SK-N-SH (cell line): Measurements from ENCODE around the gene KDSR. TPM values are rescaled to one million over a fixed set of nuclear protein-coding genes. Genes with fewer than 3 reads are reported as not detected.

Source experiments
- CTCF ChIA-PET: fragments of 300-600, 350-600 bp; formaldehyde crosslinking; extraction: SDS; loops from one replicate; lab custom pipeline; 2021; lab: Yijun Ruan, JAX
- POLR2A ChIA-PET: fragments of 350-600 bp; sonication (Branson Sonifier 250); formaldehyde crosslinking; extraction: SDS; loops from one replicate; lab custom pipeline; 2020; ENCODE audit warnings: antibody characterized with exemption, inconsistent platforms; lab: Yijun Ruan, JAX
- DNase-seq: peaks from one replicate; pipeline ENCODE4 v3.0.0; 2012
- H2AFZ ChIP-seq: fragments of 200-600 bp; sonication (generic); 2 replicates; pipeline ENCODE4 v1.8.1; 2016; ENCODE audit warnings: antibody characterized with exemption, mild to moderate bottlenecking, low read depth
- H3F3A ChIP-seq: fragments of 200-600 bp; sonication (generic); replicated peaks from 2 replicates; pipeline ENCODE3; 2016; ENCODE audit warnings: antibody characterized with exemption, mild to moderate bottlenecking; ENCODE audit not compliant: insufficient read depth
- H3K27ac ChIP-seq, 2 experiments: fragments of 200-500 bp in 1 of 2; fragments of 200-600 bp in 1 of 2; sonication (Bioruptor generic) in 1 of 2; sonication (generic), shearing (Covaris generic) in 1 of 2; 2 replicates each; pipeline versions ENCODE4 v1.5.1 to v1.6.1; 2014 to 2016; ENCODE audit warnings: low read depth in 2 of 2, inconsistent platforms in 1 of 2, low read length in 1 of 2, mild to moderate bottlenecking in 1 of 2, mixed read lengths in 1 of 2
- H3K27me3 ChIP-seq: fragments of 200-600 bp; sonication (generic), shearing (Covaris generic); 2 replicates; pipeline ENCODE4 v1.6.1; 2016; ENCODE audit warnings: mixed run types; ENCODE audit not compliant: insufficient read depth
- H3K36me3 ChIP-seq, 2 experiments: fragments of 200-500 bp in 1 of 2; fragments of 200-600 bp in 1 of 2; sonication (Bioruptor generic) in 1 of 2; sonication (generic) in 1 of 2; replicated peaks in 1 of 2; 2 replicates each; pipeline versions ENCODE3 to v1.5.1; 2014 to 2016; ENCODE audit warnings: low read length in 1 of 2, mild to moderate bottlenecking in 1 of 2; ENCODE audit not compliant: insufficient read depth in 2 of 2, control insufficient read depth in 1 of 2
- H3K4me1 ChIP-seq, 2 experiments: fragments of 200-500 bp in 1 of 2; fragments of 200-600 bp in 1 of 2; sonication (Bioruptor generic) in 1 of 2; sonication (generic), shearing (Covaris generic) in 1 of 2; 2 replicates each; pipeline versions ENCODE4 v1.5.1 to v1.6.1; 2014 to 2016; ENCODE audit warnings: low read depth in 1 of 2, low read length in 1 of 2, mixed run types in 1 of 2; ENCODE audit not compliant: insufficient read depth in 2 of 2, control insufficient read depth in 1 of 2
- H3K4me2 ChIP-seq: fragments of 200-600 bp; sonication (generic), shearing (Covaris generic); 2 replicates; pipeline ENCODE4 v1.6.1; 2017; ENCODE audit warnings: mixed run types
- H3K4me3 ChIP-seq, 2 experiments: fragments of 200-500 bp in 1 of 2; fragments of 200-600 bp in 1 of 2; sonication (Bioruptor generic) in 1 of 2; sonication (generic), shearing (Covaris generic) in 1 of 2; 2 replicates each; pipeline versions ENCODE4 v1.5.1 to v1.8.1; 2014 to 2016; ENCODE audit warnings: low read depth in 2 of 2, inconsistent platforms in 1 of 2, low read length in 1 of 2, mild to moderate bottlenecking in 1 of 2, mixed read lengths in 1 of 2, moderate library complexity in 1 of 2
- H3K79me2 ChIP-seq: fragments of 200-600 bp; sonication (generic); 2 replicates; pipeline ENCODE4 v1.8.1; 2017; ENCODE audit warnings: mild to moderate bottlenecking; ENCODE audit not compliant: insufficient read depth
- H3K9ac ChIP-seq: fragments of 200-600 bp; sonication (generic); 2 replicates; pipeline ENCODE4 v1.6.1; 2017; ENCODE audit warnings: mixed run types
- H3K9me2 ChIP-seq: fragments of 200-600 bp; sonication (generic); 2 replicates; pipeline ENCODE4 v1.6.1; 2017; ENCODE audit warnings: mixed run types
- H3K9me3 ChIP-seq: fragments of 200-600 bp; sonication (generic); 2 replicates; pipeline ENCODE4 v1.6.1; 2017; ENCODE audit warnings: mixed run types, mild to moderate bottlenecking, moderate library complexity
- H4K20me1 ChIP-seq: fragments of 200-600 bp; sonication (generic); 2 replicates; pipeline ENCODE4 v1.6.1; 2017; ENCODE audit warnings: mild to moderate bottlenecking, mixed run types; ENCODE audit not compliant: insufficient read depth
- CHD2 ChIP-seq: fragments of 150-350 bp; IDR thresholded peaks from 2 replicates; pipeline ENCODE4 v1.6.1; 2018; ENCODE audit warnings: low read length; ENCODE audit not compliant: partially characterized antibody
- EP300 ChIP-seq, 2 experiments: IDR thresholded peaks; 2 replicates each; pipeline versions ENCODE4 v1.4.0 to v1.6.1; 2012; ENCODE audit warnings: borderline replicate concordance in 1 of 2, low read depth in 1 of 2, low read length in 1 of 2
- FOSL2 ChIP-seq: IDR thresholded peaks from 2 replicates; pipeline ENCODE4 v1.4.0; 2012; ENCODE audit warnings: low read depth, mild to moderate bottlenecking, moderate library complexity, borderline replicate concordance
- FOXM1 ChIP-seq: IDR thresholded peaks from 2 replicates; pipeline ENCODE4 v1.4.0; 2012; ENCODE audit warnings: low read depth, mild to moderate bottlenecking
- JUND ChIP-seq: IDR thresholded peaks from 2 replicates; pipeline ENCODE4 v1.4.0; 2012
- MEF2A ChIP-seq: IDR thresholded peaks from 2 replicates; pipeline ENCODE4 v1.4.0; 2012; ENCODE audit warnings: low read depth, borderline replicate concordance
- NRF1 ChIP-seq: IDR thresholded peaks from 2 replicates; pipeline ENCODE4 v1.6.1; 2012; ENCODE audit warnings: low read depth, mild to moderate bottlenecking, low read length
- RAD21 ChIP-seq: IDR thresholded peaks from 2 replicates; pipeline ENCODE4 v1.6.1; 2012; ENCODE audit warnings: mild to moderate bottlenecking, low read length
- RFX5 ChIP-seq: IDR thresholded peaks from 2 replicates; pipeline ENCODE4 v1.6.1; 2012; ENCODE audit warnings: mild to moderate bottlenecking, improper control_type of control experiment, low read length
- SIN3A ChIP-seq: IDR thresholded peaks from 2 replicates; pipeline ENCODE4 v1.6.1; 2012; ENCODE audit warnings: low read depth, mild to moderate bottlenecking, low read length, moderate library complexity, borderline replicate concordance
- TCF12 ChIP-seq: IDR thresholded peaks from 2 replicates; pipeline ENCODE4 v1.4.0; 2012
- TEAD4 ChIP-seq: IDR thresholded peaks from 2 replicates; pipeline ENCODE4 v1.4.0; 2012; ENCODE audit warnings: mild to moderate bottlenecking, borderline replicate concordance; ENCODE audit not compliant: insufficient read depth
- YY1 ChIP-seq: IDR thresholded peaks from 2 replicates; pipeline ENCODE4 v1.4.0; 2012; ENCODE audit warnings: low read depth, mild to moderate bottlenecking
- WGBS: methylation state at CpG from one replicate; pipeline ENCODE4 v1.1.6; 2017; ENCODE audit warnings: low lambda C conversion rate; 5-methylcytosine and 5-hydroxymethylcytosine counted together
- polyA plus RNA-seq, 3 experiments: library from polyadenylated mRNA; depleted of rRNA; stranded (reverse); fragments of >200 nt; gene quantifications; 2 replicates each; pipeline ENCODE4 v1.2.3, GENCODE V29; 2012
- TF ChIP-seq, protein P1 (sequence below): IDR thresholded peaks from 2 replicates; pipeline ENCODE4 v1.4.0; 2012; ENCODE audit warnings: low read depth, borderline replicate concordance
- TF ChIP-seq, protein P2 (sequence below): IDR thresholded peaks from 2 replicates; pipeline ENCODE4 v1.4.0; 2012; ENCODE audit warnings: low read depth
- TF ChIP-seq, protein P3 (sequence below): fragments of 150-350 bp; IDR thresholded peaks from 2 replicates; pipeline ENCODE4 v1.6.1; 2017; ENCODE audit warnings: antibody characterized with exemption, low read length, low read depth, borderline replicate concordance

KDSR gene
- polyA plus RNA-seq, 1 of the 3 experiments (the other 2 are of a cell fraction): 22.3 TPM

DNA sequence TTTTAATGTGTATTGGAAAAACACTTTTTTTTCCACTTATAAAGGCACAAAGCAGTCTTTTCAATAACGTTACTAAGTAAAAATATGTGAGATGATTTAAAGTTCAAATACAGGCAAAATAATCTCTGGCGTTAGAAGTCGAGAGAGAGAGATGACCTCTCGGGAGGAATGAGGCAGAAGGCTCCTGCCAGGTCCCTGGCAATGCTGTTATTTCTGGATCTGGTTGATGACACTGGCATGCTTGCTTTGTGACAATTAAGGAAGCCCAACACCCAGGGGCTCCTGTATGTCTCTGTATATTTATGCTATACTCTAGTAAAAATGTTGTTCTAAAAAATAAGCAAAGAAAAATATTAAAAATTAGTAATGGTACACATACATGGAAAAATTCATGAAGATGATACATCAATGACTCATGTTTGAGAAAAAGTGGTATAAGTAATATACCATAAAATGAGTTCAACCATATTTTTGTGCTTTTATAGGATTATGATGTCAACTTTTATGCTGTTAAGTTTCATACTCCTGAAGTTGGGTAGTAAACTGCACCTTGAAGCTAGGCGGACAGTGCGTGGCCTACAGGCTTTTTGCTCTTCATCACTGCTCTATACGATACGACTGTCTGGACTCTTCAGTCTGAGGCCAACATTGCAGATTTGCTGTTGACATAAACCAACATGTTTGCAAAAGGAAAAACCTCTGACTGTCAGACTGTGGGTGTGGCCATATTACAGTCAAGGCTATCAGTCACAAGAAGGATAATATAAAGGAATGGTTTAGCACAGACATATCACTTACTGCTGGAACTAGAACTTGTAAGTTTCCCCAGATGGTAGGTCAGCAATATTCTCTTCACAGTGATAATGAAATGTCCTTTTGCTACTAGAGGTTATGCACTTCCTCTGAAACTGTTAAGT, 35.5 kb upstream of the KDSR start:
- CTCF ChIA-PET: no interaction called here
- no peak overlapping the region for H3K27ac ChIP-seq
- peaks cover 5% of the 10 kb centered on the region for H3F3A ChIP-seq
- no peak overlapping the region for H3K4me2 ChIP-seq
- no peaks in the 10 kb centered on the region for H3K4me1 ChIP-seq
- H2AFZ ChIP-seq: no peak overlapping the region
- H4K20me1 ChIP-seq: no peaks in the 10 kb centered on the region
- H3K9ac ChIP-seq: no peak overlapping the region
- no peaks in the 10 kb centered on the region for H3K9me2 ChIP-seq
- POLR2A ChIA-PET: no interaction called here
- H3K27me3 ChIP-seq: no peaks in the 10 kb centered on the region
- no peaks in the 10 kb centered on the region for H3K9me3 ChIP-seq
- H3K4me3 ChIP-seq: no peak overlapping the region
- TF ChIP-seq NRF1: no peak
- no peak for TF ChIP-seq RFX5
- TF ChIP-seq SIN3A: no peak
- no peak for TF ChIP-seq YY1
- TF ChIP-seq, protein P1, sequence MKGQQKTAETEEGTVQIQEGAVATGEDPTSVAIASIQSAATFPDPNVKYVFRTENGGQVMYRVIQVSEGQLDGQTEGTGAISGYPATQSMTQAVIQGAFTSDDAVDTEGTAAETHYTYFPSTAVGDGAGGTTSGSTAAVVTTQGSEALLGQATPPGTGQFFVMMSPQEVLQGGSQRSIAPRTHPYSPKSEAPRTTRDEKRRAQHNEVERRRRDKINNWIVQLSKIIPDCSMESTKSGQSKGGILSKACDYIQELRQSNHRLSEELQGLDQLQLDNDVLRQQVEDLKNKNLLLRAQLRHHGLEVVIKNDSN: no peak
- no peak for TF ChIP-seq FOSL2
- TF ChIP-seq RAD21: no peak
- TF ChIP-seq EP300 (IDR thresholded peaks at IDR 0.05; ENCODE audit: borderline replicate concordance in 1 of 2, low read depth in 1 of 2, low read length in 1 of 2): no peak
- no peak for DNase-seq
- over 99% methylated on average over 8 of the region's 8 CpGs for WGBS
- H3K36me3 ChIP-seq: peaks cover 76 to 90% of the 10 kb centered on the region in 2 experiments
- peaks cover 35% of the 10 kb centered on the region; the same call in 1 of the 2 replicates for H3K79me2 ChIP-seq

DNA sequence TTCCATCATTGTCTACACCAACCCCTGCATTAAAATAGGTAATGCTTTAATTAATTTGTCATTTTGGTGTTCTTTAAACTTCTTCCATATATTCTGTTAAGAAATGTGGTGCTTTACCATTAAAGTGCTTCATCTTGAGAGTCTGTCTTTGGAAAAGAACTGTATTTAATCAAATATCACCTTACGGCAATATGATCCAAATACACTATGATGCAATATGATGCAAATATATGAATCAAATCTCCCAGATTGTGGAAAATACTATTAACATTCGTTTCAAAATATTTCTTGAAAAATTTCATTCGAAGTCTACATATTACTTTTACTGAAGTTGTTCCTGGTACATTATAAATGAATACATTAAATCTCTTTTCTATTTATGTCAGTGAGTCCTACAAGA, 32.3 kb upstream of the KDSR start:
- H3F3A ChIP-seq: peaks cover 5% of the 10 kb centered on the region
- no peaks in the 10 kb centered on the region for H4K20me1 ChIP-seq
- H3K9me2 ChIP-seq: no peaks in the 10 kb centered on the region
- no peak for DNase-seq
- WGBS: 92% methylated on average over 3 of the region's 3 CpGs
- no peak overlapping the region for H3K9ac ChIP-seq
- TF ChIP-seq, protein P2, sequence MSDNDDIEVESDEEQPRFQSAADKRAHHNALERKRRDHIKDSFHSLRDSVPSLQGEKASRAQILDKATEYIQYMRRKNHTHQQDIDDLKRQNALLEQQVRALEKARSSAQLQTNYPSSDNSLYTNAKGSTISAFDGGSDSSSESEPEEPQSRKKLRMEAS: no peak
- no peak for TF ChIP-seq RAD21
- TF ChIP-seq FOSL2: no peak
- TF ChIP-seq FOXM1: no peak
- TF ChIP-seq, protein P3, sequence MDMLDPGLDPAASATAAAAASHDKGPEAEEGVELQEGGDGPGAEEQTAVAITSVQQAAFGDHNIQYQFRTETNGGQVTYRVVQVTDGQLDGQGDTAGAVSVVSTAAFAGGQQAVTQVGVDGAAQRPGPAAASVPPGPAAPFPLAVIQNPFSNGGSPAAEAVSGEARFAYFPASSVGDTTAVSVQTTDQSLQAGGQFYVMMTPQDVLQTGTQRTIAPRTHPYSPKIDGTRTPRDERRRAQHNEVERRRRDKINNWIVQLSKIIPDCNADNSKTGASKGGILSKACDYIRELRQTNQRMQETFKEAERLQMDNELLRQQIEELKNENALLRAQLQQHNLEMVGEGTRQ: no peak
- TF ChIP-seq TEAD4: no peak
- no peak for TF ChIP-seq MEF2A
- TF ChIP-seq TCF12: no peak
- TF ChIP-seq CHD2: no peak
- no peak for TF ChIP-seq JUND
- TF ChIP-seq, all 33 proteins: peak for 0
- ChIA-PET POLR2A (no interaction called here), CTCF (no interaction called here)
- no peak overlapping the region for H3K4me3 ChIP-seq
- H2AFZ ChIP-seq: no peak overlapping the region
- peaks cover 79 to 89% of the 10 kb centered on the region in 2 experiments for H3K36me3 ChIP-seq
- H3K9me3 ChIP-seq: no peaks in the 10 kb centered on the region
- no peak overlapping the region for H3K27ac ChIP-seq
- H3K27me3 ChIP-seq: no peaks in the 10 kb centered on the region
- no peak overlapping the region for H3K4me2 ChIP-seq
- H3K4me1 ChIP-seq: no peaks in the 10 kb centered on the region
- H3K79me2 ChIP-seq: peaks cover 5% of the 10 kb centered on the region; the same call in 1 of the 2 replicates
